H9 (cell line): ENCODE results near the gene CLDN16. TPM values are rescaled to one million over a fixed set of nuclear protein-coding genes. Genes with fewer than 3 reads are reported as not detected.

Experiments used
- DNase-seq: peaks from one replicate; pipeline ENCODE4 v3.0.0-alpha.2; 2017
- H2AFZ ChIP-seq: one replicate; pipeline ENCODE4 v1.6.1; 2013; ENCODE audit warnings: mild to moderate bottlenecking, low read length, control low read depth, moderate library complexity
- H2AK5ac ChIP-seq: 2 replicates; pipeline ENCODE4 v1.6.1; 2013; ENCODE audit warnings: low read length, control low read depth, mixed read lengths; ENCODE audit not compliant: insufficient read length
- H2BK120ac ChIP-seq: one replicate; pipeline ENCODE4 v1.6.1; 2013; ENCODE audit warnings: low read depth, mild to moderate bottlenecking, low read length, control low read depth, inconsistent platforms; ENCODE audit not compliant: poor library complexity, severe bottlenecking
- H2BK12ac ChIP-seq: 2 replicates; pipeline ENCODE4 v1.6.1; 2013; ENCODE audit warnings: low read length, control low read depth, mixed read lengths, low read depth; ENCODE audit not compliant: insufficient read length
- H2BK15ac ChIP-seq: 2 replicates; pipeline ENCODE4 v1.6.1; 2013; ENCODE audit warnings: low read depth, low read length, control low read depth
- H2BK20ac ChIP-seq: one replicate; pipeline ENCODE4 v1.6.1; 2013; ENCODE audit warnings: low read depth, mild to moderate bottlenecking, low read length, control low read depth, inconsistent platforms; ENCODE audit not compliant: poor library complexity, severe bottlenecking
- H2BK5ac ChIP-seq: 2 replicates; pipeline ENCODE4 v1.6.1; 2013; ENCODE audit warnings: low read length, control low read depth, mixed read lengths; ENCODE audit not compliant: insufficient read length
- H3K14ac ChIP-seq: 2 replicates; pipeline ENCODE4 v1.6.1; 2013; ENCODE audit warnings: low read length, control low read depth; ENCODE audit not compliant: insufficient read depth
- H3K18ac ChIP-seq: 2 replicates; pipeline ENCODE4 v1.6.1; 2013; ENCODE audit warnings: low read depth, mild to moderate bottlenecking, mixed read lengths, low read length, control low read depth; ENCODE audit not compliant: insufficient read length
- H3K23ac ChIP-seq: 2 replicates; pipeline ENCODE4 v1.6.1; 2013; ENCODE audit warnings: low read length, control low read depth, mixed read lengths, low read depth; ENCODE audit not compliant: insufficient read length
- H3K23me2 ChIP-seq: 2 replicates; pipeline ENCODE4 v1.6.1; 2013; ENCODE audit warnings: low read depth, mild to moderate bottlenecking, mixed read lengths, low read length, control low read depth; ENCODE audit not compliant: insufficient read length, poor library complexity, severe bottlenecking
- H3K27ac ChIP-seq: 2 replicates; pipeline ENCODE4 v1.5.1; 2013; ENCODE audit warnings: low read length, control low read depth, mixed read lengths, low read depth; ENCODE audit not compliant: insufficient read length
- H3K27me3 ChIP-seq: 2 replicates; pipeline ENCODE4 v1.6.1; 2013; ENCODE audit warnings: low read length, control low read depth, inconsistent platforms; ENCODE audit not compliant: insufficient read depth
- H3K4ac ChIP-seq: 2 replicates; pipeline ENCODE4 v1.6.1; 2013; ENCODE audit warnings: low read depth, mild to moderate bottlenecking, control low read depth, inconsistent platforms, low read length, moderate library complexity
- H3K4me1 ChIP-seq: 2 replicates; pipeline ENCODE4 v1.6.1; 2013; ENCODE audit warnings: low read length, control low read depth, inconsistent platforms; ENCODE audit not compliant: insufficient read depth
- H3K4me2 ChIP-seq: 2 replicates; pipeline ENCODE4 v1.6.1; 2013; ENCODE audit warnings: low read length, control low read depth, mixed read lengths; ENCODE audit not compliant: insufficient read length, insufficient read depth
- H3K56ac ChIP-seq: 2 replicates; pipeline ENCODE4 v1.6.1; 2013; ENCODE audit warnings: low read depth, mild to moderate bottlenecking, mixed read lengths, low read length, control low read depth; ENCODE audit not compliant: insufficient read length
- H3K79me1 ChIP-seq: 2 replicates; pipeline ENCODE4 v1.6.1; 2013; ENCODE audit warnings: low read depth, mild to moderate bottlenecking, moderate library complexity, low read length, control low read depth, inconsistent platforms; ENCODE audit not compliant: insufficient read depth, poor library complexity, severe bottlenecking
- H3K79me2 ChIP-seq: 2 replicates; pipeline ENCODE4 v1.6.1; 2013; ENCODE audit warnings: low read length, control low read depth, inconsistent platforms; ENCODE audit not compliant: insufficient read depth
- H3K9ac ChIP-seq: 2 replicates; pipeline ENCODE4 v1.6.1; 2013; ENCODE audit warnings: low read length, control low read depth, mixed read lengths; ENCODE audit not compliant: insufficient read length; ENCODE audit errors: extremely low read depth
- H3K9me3 ChIP-seq: one replicate; pipeline ENCODE4 v1.6.1; 2013; ENCODE audit warnings: low read depth, low read length, inconsistent platforms; ENCODE audit not compliant: control insufficient read depth
- H3T11ph ChIP-seq: one replicate; pipeline ENCODE4 v1.6.1; 2013; ENCODE audit warnings: mild to moderate bottlenecking, low read length, control low read depth, inconsistent platforms
- H4K20me1 ChIP-seq: one replicate; pipeline ENCODE4 v1.6.1; 2013; ENCODE audit not compliant: control insufficient read depth, insufficient read length, insufficient read depth
- H4K5ac ChIP-seq: 2 replicates; pipeline ENCODE4 v1.6.1; 2013; ENCODE audit warnings: low read depth, mild to moderate bottlenecking, mixed read lengths, low read length, control low read depth; ENCODE audit not compliant: insufficient read length
- H4K8ac ChIP-seq: replicated peaks from 2 replicates; pipeline ENCODE4 v1.6.1; 2013; ENCODE audit warnings: low read length, control low read depth, mixed read lengths, low read depth; ENCODE audit not compliant: insufficient read length
- H4K91ac ChIP-seq: 2 replicates; pipeline ENCODE4 v1.6.1; 2013; ENCODE audit warnings: low read depth, mild to moderate bottlenecking, moderate library complexity, mixed read lengths, low read length, control low read depth; ENCODE audit not compliant: insufficient read length
- H3K27ac Mint-ChIP-seq, 3 experiments: 2 replicates in 2 of 3; 3 replicates in 1 of 3; pipeline ENCODE4 v1.8.0; 2020 to 2021; ENCODE audit warnings: mixed read lengths in 3 of 3, mild to moderate bottlenecking in 1 of 3, moderate library complexity in 1 of 3
- H3K27me3 Mint-ChIP-seq: 2 replicates; pipeline ENCODE4 v1.8.0; 2021; ENCODE audit warnings: low read depth, mild to moderate bottlenecking, moderate library complexity, mixed read lengths
- H3K36me3 Mint-ChIP-seq, 3 experiments: 2 replicates in 2 of 3; 3 replicates in 1 of 3; pipeline ENCODE4 v1.8.0; 2020 to 2021; ENCODE audit warnings: low read depth in 3 of 3, mixed read lengths in 3 of 3; ENCODE audit not compliant: insufficient read depth in 1 of 3
- H3K4me1 Mint-ChIP-seq, 2 experiments: 2 replicates each; pipeline ENCODE4 v1.8.0; 2020; ENCODE audit warnings: mixed read lengths in 2 of 2
- H3K4me3 Mint-ChIP-seq, 2 experiments: 2 replicates in 1 of 2; 3 replicates in 1 of 2; pipeline ENCODE4 v1.8.0; 2020 to 2021; ENCODE audit warnings: mild to moderate bottlenecking in 2 of 2, mixed read lengths in 2 of 2, moderate library complexity in 1 of 2
- H3K9me3 Mint-ChIP-seq, 2 experiments: 2 replicates in 1 of 2; 3 replicates in 1 of 2; pipeline ENCODE4 v1.8.0; 2020; ENCODE audit warnings: mild to moderate bottlenecking in 2 of 2, mixed read lengths in 2 of 2, moderate library complexity in 1 of 2
- WGBS: extraction: QIAGEN DNeasy Blood & Tissue Kit; methylation state at CpG from one replicate; pipeline ENCODE4 v1.1.7; 2013; ENCODE audit warnings: missing lambda C conversion rate, low lambda C conversion rate, mixed read lengths; ENCODE audit not compliant: insufficient read length; ENCODE audit errors: extremely low coverage; 5-methylcytosine and 5-hydroxymethylcytosine counted together
- total RNA-seq: library from RNA; stranded (reverse); gene quantifications from 2 replicates; pipeline ENCODE4 v1.2.1, GENCODE V29; 2021
- TF ChIP-seq, protein P1 (sequence below): fragments of 200-600 bp; sonication (generic); conservative IDR thresholded peaks from 3 replicates; pipeline ENCODE4 v1.8.0; 2021; ENCODE audit warnings: antibody characterized with exemption, mild to moderate bottlenecking

The CLDN16 gene
- total RNA-seq, 1 experiment from 2014 or later = not detected

DNA sequence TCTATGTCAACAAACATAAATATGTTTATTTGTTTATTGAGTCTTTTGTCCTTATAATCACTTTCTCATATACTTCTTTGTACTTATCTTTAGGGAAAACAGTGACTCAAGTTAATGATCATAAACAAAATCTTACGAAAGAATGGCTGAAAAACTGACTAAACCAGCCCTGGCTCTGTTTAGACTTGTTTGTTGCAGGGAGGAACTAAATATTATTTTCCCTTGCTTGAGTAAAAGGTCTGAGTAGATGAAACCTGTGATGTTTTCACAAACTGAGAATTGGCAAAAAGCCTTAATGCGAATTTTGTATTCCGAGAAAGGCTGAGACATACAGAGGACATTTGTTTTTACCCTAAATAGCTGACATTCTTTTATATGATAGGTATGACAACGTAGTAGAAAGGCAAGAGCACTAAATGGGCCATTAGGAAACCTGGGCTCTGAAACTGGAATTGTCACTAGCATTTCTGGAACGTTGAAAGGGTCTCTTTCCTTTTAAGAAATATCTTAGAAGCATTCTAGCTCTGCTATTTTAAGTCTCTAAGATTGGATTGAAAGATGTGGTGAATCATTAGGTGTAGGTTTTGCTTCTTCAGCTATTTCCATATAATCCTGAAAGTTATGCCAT lies 18.2 kb upstream of the CLDN16 start:
- H3K36me3 Mint-ChIP-seq = no peaks in the 10 kb centered on the region; a peak in 1 of 7 replicates

More for the DNA sequence above, 18.2 kb upstream of the CLDN16 start:
- H3K27ac ChIP-seq = no peak overlapping the region
- H4K8ac ChIP-seq = no peak overlapping the region
- H3K4me1 Mint-ChIP-seq = peaks cover 0 to 4% of the 10 kb centered on the region in 2 experiments; a peak in 2 of 4 replicates
- H2BK5ac ChIP-seq = no peak overlapping the region
- no peaks in the 10 kb centered on the region for H3K79me2 ChIP-seq
- H2AFZ ChIP-seq = no peak overlapping the region
- H3K9me3 Mint-ChIP-seq = no peaks in the 10 kb centered on the region
- no peaks in the 10 kb centered on the region for H3K79me1 ChIP-seq
- no peak overlapping the region for H2BK15ac ChIP-seq
- TF ChIP-seq, protein P1, sequence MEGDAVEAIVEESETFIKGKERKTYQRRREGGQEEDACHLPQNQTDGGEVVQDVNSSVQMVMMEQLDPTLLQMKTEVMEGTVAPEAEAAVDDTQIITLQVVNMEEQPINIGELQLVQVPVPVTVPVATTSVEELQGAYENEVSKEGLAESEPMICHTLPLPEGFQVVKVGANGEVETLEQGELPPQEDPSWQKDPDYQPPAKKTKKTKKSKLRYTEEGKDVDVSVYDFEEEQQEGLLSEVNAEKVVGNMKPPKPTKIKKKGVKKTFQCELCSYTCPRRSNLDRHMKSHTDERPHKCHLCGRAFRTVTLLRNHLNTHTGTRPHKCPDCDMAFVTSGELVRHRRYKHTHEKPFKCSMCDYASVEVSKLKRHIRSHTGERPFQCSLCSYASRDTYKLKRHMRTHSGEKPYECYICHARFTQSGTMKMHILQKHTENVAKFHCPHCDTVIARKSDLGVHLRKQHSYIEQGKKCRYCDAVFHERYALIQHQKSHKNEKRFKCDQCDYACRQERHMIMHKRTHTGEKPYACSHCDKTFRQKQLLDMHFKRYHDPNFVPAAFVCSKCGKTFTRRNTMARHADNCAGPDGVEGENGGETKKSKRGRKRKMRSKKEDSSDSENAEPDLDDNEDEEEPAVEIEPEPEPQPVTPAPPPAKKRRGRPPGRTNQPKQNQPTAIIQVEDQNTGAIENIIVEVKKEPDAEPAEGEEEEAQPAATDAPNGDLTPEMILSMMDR = no peak
- H3K9me3 ChIP-seq = no peaks in the 10 kb centered on the region
- WGBS = no CpG with 5 or more reads among the region's 5 CpGs
- no peak overlapping the region for H3K56ac ChIP-seq
- H3K23me2 ChIP-seq = no peaks in the 10 kb centered on the region
- no peak overlapping the region for H4K5ac ChIP-seq
- no peak overlapping the region for H2BK12ac ChIP-seq
- no peak overlapping the region for H3T11ph ChIP-seq
- no peak overlapping the region for H3K4me2 ChIP-seq
- H3K27ac Mint-ChIP-seq = no peak overlapping the region
- H2AK5ac ChIP-seq = no peak overlapping the region
- peaks cover 2% of the 10 kb centered on the region; the same call in 1 of the 2 replicates for H3K27me3 Mint-ChIP-seq
- H4K91ac ChIP-seq = no peak overlapping the region
- no peak overlapping the region for H3K9ac ChIP-seq
- no peak overlapping the region for H3K23ac ChIP-seq
- no peak overlapping the region for H3K18ac ChIP-seq
- H2BK120ac ChIP-seq = no peak overlapping the region
- no peaks in the 10 kb centered on the region for H3K4me1 ChIP-seq
- no peak overlapping the region for H3K4me3 Mint-ChIP-seq
- no peaks in the 10 kb centered on the region for H3K27me3 ChIP-seq
- no peak overlapping the region for H3K4ac ChIP-seq
- H3K14ac ChIP-seq = no peak overlapping the region
- H4K20me1 ChIP-seq = no peaks in the 10 kb centered on the region
- no peak for DNase-seq
- no peak overlapping the region for H2BK20ac ChIP-seq
